Forelimb muscle (tissue), 1 donor: Measurements from ENCODE around the gene BTBD6. TPM values are rescaled to one million over a fixed set of nuclear protein-coding genes. Genes with fewer than 3 reads are reported as not detected.

Experiments
- DNase-seq: peaks from one replicate; pipeline ENCODE4 v3.0.0-alpha.2; 2013; ENCODE audit warnings: low read depth
- polyA plus RNA-seq: library from polyadenylated mRNA; unstranded; fragments of 120-200 nt; gene quantifications from one replicate; pipeline ENCODE4 v1.2.1, GENCODE V29; 2013; ENCODE audit not compliant: insufficient read length

BTBD6 gene
- polyA plus RNA-seq, 1 donor = 34.6 TPM

DNA sequence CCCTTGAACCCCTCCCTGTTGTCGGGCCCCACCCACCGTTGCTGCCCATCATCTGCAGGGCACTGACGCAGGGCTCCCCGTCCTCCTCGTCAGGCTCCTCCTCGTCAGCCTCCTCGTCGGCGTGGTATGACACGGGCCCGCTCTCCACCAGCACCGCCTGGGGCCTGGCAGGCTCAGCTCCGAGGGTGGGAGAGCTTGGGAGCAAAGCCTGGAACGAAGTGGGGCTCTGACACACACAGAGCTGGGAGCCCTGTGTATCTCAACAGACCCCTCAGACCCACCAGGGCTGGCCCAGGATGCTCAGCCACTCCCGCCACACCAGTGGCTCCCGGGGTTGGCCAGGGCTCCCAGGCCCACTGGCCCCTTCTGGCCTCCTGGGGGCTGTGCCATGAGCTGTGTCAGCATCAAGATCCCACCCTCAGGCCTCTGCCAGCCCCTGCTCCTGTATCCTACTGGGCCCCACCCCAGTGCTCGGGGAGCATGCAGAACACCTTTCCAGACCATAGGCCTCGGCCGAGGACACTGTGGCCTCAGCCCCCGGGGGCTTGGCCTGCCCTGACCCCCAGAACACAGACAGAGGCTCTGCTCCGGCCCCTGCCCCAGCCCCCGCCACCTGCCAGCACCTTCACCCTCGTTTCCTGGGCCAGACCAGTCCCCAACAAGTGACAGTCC, 37.1 kb upstream of the BTBD6 start:
- no peak for DNase-seq

DNA sequence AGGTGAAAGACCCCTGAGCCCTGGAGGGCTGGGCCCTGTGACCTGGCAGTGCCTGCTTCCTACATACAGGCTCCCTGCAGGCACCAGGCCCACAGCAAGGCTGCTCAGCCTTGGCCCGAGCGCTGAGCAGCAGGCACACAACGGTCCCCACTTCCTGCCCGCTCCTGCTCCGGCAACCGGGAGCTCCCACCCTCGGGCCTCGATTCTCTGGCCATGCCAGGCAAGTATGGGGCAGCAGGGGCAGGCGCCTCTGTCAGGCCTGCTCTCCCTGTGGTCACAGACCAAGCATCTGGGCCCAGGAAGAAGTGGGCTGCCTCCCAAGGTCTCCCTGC, 36.6 kb upstream of the BTBD6 start:
- DNase-seq = no peak

DNA sequence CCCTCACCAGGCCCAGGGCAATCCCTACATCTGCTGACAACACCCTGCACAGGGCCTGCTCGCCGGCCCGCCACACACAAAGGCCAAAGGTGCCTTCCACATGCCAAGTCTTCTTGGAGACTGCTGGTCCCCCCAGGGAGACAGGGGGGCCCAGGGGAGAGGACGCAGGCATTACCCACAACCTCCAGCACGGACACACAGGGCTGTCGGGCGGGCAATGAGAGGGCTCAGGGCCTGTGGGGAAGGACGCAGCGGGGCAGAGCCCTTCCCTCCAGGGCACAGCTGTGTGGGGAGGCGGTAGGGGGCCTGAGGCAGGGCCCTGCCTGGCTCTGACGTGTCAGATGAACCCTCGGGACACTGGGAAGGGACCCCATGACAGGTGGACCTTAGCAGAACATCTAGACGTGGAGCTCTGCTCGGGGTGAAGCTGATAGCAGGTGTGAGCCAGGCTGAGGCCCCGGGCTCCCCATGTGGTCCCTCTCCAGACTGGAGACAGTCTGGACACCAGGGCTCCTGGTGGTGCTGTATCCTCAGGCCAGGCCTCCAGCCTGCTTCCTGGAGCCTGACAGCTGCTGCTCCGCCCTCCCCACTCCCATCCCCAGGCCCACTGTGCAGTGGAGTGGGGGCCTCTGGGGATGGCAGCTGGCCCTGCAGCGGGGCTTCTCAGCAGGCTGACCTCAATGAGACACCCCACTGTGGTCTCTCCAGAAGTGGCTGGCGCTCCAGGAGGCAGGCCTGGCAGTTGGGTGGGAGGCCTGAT, 35.6 kb upstream of the BTBD6 start:
- DNase-seq = no peak

DNA sequence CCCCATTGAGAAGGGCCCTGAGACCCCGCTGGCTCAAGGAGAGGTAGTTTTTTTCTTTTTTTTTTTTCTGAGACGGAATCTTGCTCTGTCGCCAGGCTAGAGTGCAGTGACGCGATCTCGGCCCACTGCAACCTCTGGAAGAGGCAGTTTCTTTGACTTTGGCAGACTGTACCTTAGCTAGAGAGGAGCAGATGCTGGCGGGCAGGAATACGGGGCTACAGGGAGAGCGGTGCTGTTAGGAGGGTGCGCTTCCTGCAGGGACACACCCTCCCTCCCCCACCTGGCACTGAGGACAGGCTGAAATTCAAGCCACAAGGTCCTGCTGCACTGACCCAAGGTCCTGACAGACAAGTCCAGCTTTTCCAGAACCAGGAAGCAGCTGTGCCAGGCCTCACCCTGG, 35.0 kb upstream of the BTBD6 start:
- DNase-seq = no peak

DNA sequence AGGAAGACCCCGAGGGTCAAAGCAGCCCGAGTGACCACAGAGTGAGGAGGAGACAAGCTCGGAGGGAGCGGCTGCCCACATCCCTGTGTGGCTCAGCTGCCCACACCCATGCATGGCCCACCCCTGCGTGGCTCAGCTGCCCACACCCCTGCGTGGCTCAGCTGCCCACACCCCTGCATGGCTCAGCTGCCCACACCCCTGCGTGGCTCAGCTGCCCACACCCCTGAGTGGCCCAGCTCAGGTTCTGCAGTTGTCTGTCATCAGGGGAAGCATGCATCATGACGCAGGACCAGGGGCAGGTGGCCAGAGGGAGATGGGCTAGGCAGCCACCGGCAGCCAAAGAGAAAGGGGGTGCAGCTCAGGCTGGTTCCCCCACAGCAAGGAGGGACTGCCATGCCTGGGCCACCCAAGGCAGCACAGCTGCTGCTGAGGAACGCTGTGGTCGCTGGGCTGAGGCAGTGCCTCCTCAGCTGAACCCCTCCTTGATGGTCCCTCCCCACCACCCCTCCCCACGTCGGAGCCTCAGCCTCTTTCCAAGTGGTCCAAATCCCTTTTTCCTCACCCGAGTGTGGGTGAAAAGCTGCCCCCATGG, 33.9 kb upstream of the BTBD6 start:
- no peak for DNase-seq

DNA sequence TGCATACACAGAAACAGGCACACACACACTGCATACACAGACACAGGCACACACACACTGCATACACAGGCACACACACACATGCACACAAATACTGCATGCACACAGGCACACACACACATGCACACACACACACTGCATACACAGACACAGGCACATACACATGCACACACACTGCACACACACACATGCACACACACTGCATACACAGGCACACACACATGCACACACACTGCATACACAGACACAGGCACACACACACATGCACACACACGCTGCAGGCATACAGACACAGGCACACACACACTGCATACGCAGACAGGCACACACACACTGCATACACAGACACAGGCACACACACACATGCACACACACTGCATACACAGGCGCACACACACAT, 32.7 kb upstream of the BTBD6 start:
- DNase-seq = no peak

DNA sequence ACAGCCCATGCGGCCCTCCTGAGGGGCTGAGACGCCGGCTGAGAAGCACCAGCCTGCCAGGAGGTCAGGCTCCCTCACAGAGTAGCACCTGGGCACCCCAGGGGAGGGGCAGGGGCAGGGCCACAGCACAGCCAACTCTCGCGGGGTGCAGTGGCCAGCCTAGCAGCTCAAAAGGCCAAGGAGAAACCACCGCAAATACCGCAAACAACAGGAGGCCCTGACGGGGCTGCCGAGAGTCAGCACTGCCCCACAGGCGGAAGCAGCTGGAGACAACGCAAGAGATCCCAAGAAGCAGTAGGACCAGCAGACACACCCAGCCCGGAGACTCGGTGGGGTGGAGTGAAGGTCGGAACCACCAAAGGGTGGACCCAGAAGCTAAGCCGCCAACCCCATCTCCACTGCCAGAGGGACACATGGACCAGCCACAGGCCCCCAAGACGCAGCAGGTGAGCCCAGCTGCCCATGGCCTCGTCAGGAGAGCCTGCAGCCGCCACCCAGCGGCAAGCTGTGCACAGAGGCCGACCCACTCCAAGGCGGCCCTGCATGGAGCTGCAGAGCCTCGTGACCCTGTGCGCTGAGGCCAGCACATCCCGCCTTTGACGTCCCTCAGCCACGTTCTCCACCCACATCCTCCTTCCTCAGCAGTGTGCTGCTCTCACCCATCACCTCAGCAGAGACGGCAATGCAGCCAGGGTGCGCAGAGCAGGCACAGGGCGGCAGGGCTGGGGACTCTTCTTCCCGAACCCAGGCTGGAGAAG, 31.7 kb upstream of the BTBD6 start:
- DNase-seq = no peak

DNA sequence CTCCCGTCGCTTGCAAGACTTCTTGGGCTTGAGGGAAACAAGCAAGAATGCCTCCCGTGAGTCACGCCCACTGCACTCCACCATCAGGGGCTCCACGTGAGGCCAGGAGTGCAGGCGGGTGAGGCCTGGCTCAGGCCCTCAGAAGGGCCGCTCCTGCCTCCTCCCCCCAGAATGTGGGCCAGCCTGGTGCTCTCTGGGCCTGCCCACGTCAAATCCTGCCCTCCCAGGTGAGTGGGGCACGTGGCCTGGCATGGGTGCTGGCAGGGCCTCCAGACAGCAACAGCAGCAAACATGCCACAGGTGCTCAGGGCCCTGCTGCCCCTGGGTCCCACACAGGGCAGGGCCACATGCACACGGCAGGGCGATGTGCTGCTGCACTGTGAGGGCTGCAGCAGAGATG, 30.6 kb upstream of the BTBD6 start:
- no peak for DNase-seq

DNA sequence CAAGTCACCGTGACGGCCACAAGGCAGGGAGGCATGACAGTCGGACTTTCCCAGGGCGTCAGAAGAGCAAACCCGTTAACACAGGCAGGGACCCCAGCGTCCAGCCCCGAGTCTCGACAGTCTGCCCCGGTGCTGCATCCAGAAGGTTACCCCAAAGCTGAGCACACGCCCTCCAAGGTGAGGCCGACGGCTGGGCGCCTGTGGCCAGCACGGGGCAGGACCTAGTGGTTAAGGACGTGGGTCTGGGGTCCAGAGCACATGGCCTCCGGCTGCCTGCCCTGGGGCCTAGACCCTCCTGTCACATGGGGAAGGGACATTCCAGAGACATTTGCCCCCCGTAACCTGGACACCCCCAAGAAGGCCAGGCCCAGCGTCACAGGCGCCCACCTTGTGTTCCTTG, 29.7 kb upstream of the BTBD6 start:
- DNase-seq = no peak

DNA sequence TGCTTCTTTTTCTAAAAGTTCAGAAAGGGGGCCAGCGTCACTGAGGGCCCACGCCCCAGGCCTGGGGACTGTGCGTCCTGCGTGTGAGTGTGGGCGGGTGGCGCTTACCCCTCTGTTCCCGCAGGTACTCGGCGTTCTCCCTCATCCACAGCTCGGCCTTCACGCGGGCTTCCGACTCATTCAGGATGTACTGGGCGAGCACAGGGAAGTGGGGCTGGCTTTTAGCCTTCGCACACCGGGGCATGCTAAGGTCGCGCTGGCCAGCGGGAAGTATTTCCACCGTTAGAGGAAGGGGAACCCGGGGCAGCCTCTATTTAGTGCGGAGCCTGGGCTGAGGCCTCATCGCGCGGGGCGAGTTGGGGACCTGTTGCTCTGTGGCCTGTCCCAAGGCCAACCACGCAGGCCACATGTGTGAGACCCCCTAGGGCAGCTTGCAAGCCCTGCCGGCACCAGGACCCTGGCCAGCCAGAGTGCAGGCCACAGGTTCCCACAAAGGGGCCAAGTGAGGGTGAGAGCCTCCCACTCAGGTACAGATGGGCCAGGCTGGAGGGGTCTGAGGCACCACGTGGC, 29.2 kb upstream of the BTBD6 start:
- no peak for DNase-seq

DNA sequence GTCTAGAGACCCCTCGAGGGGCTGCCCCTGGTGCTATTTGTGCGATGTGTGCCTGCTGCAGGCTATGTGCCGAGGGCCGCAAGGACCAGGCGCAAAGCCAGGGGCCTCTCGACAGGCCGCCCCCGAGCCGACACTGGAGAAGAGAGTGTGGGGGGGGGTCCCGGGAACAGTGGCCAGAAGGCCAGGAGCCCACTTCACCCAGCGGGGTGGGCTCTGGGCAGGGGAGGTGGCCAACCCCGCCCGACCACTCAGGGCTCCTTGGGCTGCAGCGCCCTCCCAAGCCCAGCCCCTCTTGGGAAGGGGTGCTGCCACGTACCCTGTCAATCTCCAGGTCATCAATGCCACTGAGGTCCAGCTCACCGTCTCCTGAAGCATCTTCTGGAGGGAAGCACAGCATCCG, 28.6 kb upstream of the BTBD6 start:
- DNase-seq = no peak

DNA sequence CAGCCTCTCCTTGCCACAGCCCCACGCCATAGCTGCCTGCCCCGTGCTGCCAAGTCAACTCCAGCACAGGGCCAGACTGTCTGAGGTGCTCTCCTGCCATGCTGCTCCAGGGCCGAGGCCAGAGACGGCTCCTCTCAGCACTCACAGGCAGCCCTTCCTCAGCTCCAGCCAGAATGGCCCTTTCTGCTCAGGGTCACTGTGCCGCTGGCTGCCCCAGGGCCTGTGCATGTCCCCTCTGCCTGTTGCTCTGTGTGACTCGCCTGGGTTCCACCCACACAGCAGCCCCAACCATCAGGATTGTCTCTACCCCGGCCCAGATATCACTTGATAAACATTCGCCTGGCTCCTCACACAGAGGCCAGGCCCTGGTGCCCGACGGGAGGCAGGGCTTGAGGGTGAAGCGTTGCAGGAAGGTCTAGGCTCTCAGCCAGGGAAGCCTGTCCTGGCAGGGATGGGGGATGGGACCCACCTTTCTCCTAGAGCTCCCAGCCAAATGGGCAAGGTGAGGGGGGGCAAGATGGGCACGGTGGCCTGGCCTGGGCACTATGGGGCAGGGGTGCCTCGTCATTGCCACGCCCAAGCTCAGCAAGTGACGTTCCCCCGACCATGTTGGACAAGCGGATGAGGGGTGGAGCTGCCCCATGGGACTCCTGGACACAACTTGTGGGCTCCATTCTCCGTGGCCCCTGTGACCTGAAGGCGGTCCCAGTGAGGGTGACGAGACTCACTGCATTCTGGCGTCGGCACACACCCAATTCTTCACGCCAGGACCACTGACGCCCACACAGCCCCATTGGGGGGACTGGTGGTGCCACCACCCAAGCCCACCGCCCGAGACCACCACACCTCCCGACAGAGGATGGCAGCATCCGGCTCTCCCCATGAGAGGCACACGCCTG, 27.4 kb upstream of the BTBD6 start:
- DNase-seq = no peak

DNA sequence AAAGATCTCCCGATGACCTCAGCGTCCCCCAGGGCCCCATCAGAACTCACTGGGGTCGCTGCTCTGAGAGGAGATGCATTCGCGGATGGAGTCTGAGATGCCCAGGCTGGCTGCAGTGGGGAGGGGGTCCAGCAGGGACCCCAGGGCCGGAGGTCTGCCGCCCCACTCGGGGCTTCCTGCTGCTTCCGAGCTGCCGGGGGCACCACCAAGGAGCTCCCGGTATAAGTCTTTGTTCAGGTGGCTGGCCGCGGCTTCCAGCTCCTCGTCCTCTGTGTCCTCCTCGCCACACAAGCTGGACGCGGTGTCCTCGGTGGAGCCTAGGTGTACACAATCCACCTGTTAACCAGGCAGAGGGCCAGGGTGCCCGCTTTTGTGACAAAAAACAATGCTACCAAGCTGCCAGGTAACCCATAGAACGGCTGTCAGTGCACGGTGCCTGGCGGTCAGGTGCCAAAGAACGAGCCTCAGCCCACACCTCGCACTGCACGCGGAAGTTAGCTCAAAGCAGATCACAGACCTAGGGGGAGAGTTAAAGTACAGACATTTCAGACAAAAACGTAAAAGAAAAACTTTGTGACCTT, 26.6 kb upstream of the BTBD6 start:
- no peak for DNase-seq

DNA sequence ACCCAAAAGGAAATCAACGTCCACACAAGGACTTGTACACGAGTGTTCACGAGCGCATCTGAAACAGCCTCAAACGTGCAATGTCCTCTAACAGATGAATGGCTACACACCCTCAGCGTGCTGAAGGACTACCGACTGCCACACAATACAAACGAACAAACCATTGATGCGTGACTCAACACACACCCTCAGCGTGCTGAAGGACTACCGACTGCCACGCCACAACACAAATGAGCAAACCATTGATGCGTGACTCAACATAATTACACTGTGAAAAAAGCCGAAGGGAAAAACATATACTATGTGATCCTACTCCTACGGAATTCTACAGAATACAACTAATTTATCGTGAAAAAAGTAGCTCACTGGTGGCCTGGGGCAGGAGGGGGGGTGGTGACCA, 25.1 kb upstream of the BTBD6 start:
- DNase-seq = no peak

DNA sequence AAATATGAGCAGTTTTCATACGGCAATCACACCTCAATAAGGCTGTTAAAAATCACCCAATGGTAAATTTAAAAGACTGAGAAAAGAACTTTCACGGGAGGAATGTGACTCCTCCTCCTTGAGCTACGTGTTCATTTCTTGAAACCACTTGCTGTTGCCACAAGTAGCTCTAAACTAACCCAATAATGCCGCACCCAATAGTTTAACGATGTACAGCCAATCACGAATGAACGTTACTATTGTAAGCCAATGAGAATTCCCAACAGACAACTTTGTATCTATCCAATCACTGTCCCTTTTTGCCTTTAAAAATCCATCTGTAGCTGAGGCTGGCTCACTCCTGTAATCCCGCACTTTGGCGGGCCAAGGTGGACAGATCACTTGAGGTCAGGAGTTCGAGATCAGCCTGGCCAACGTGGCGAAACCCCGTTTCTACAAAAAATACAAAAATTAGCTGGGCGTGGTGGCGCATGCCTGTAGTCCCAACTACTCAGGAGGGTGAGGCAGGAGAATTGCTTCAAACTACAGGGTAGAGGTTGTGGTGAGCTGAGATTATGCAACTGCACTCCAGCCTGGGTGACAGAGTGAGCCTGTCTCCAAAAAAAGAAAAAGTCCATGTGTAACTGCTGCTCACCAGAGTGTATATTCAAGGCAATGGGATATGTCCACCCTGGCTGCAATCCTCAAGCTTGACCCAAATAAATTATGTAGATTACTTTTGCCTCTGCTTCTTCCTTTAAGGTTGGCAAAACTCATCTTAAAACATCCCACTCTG, 24.4 kb upstream of the BTBD6 start:
- DNase-seq = no peak

DNA sequence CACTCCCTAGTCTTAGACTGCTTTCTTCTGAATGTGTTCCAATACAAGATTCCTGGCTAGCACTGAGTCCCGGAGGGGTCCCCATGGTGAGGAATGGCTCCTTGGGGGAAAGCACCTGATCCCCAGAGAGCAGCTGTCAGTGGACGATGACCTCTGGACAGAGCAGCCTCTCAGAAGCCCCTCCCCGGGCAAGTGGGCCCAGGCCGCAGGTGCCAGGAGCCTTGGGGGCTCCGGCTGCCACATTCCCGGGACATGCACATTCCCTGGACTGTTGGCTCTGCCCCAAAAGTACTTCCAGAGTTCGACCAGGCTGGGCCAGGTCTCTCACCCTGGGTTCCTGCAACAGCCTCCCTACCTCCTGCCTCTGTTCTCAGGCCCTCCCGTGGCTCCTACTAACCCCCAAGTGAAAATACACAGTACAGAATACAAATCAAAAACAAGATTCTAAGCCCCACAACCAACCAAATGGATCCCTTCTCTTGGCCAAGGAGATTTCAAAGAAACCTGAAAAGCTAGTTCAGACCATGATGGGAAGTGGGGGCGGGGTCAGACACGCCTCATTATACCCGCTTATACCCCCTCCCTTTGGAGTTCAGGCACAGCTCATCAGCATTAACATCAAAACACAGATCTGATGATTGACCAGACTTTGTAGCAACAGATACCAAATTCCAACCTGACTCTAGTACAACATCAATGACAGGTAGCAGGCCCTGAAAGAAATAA, 23.3 kb upstream of the BTBD6 start:
- no peak for DNase-seq

DNA sequence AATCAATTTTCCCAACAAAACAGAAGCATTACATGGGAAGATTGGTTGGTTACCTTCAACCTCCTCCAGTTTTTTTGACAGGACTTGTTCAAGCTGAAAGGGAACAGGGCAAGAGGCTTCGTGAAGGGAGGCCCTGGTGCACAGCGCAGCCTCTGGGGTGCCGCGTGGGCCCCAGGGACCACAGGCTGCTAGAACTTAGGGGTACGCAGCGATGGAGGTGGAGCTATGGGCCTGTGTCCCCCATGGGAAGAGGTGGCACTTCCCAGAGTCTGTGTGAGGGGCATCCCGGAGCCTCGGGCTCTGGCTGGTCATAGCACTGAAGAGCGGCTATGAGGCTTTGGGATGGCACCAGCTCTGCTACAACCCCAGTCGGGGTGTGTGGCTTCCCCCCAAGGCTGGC, 22.1 kb upstream of the BTBD6 start:
- no peak for DNase-seq

DNA sequence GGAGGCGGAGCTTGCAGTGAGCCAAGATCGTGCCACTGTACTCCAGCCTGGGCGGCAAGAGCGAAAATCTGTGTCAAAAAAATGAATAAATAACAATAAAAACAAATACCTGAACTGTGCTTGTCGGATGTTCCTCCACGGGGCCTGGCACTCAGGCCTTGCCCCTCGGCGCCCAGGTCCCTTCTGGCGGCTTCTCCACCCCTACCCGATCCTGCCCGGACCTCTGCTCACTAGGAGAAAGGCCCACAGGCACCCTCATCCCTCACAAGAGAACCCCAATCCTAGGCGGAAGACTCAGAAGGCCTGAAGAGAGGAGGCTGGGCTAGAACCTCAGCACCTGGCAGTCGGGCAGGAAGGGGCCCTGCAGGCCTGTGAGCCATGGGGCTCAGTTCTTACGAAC, 21.0 kb upstream of the BTBD6 start:
- no peak for DNase-seq

DNA sequence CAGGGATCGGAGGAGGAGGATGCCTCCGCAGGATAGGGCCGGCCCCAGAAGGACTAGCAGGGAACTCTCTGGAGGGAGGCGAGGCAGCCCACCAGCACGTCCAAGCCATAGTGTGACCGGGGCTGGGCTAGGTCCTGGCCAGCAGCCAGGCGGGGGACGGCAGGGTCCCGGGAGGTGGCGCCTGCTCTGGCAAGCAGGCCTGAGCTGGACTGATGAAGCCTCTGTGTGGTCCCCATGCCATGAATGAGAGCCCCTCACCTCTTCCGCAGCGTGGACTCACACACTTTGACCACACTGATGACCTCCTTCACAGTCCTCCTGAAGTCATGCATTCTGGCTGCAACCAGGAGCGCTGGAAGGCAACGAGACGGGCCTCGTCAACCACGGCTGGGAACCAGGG, 19.8 kb upstream of the BTBD6 start:
- DNase-seq = no peak
